MG63 (cell line): ENCODE data around the gene ERVV-1. TPM values are rescaled to one million over a fixed set of nuclear protein-coding genes. Genes with fewer than 3 reads are reported as not detected.

Experiments used
- total RNA-seq: library from RNA; depleted of rRNA; stranded (reverse); fragments of >200 nt; shearing (Covaris generic); gene quantifications from 2 replicates; pipeline ENCODE4 v1.2.3, GENCODE V29; 2014; ENCODE audit warnings: low replicate concordance; rRNA removed

Gene ERVV-1
- total RNA-seq, 1 experiment from 2014 or later: not detected

Other genes with a start within 250 kb of the ERVV-1 start
- 1.9 and 2.8 TPM in 2 replicates for gene ZNF600, start 227.1 kb upstream of the ERVV-1 start, total RNA-seq
- gene ZNF28, start 192.3 kb upstream of the ERVV-1 start, total RNA-seq: 7.8 and 14.1 TPM in 2 replicates
- gene ZNF468, start 156.3 kb upstream of the ERVV-1 start, total RNA-seq: 8.2 and 18.3 TPM in 2 replicates
- 1.6 TPM in 1 of 2 replicates, not detected in the other for gene ZNF320, start 116.3 kb upstream of the ERVV-1 start, total RNA-seq
- gene ZNF888, start 90.5 kb upstream of the ERVV-1 start, total RNA-seq: 1.5 and 2.3 TPM in 2 replicates
- 0.63 and 3.3 TPM in 2 replicates for gene ZNF816, start 51.0 kb upstream of the ERVV-1 start, total RNA-seq
- gene ERVV-2, start 30.8 kb downstream of the ERVV-1 start, total RNA-seq: not detected in 2 replicates
- 6.4 and 9.8 TPM in 2 replicates for gene ZNF160, start 89.5 kb downstream of the ERVV-1 start, total RNA-seq
- not detected in 2 replicates for gene ZNF415, start 119.0 kb downstream of the ERVV-1 start, total RNA-seq
- gene ZNF347, start 145.1 kb downstream of the ERVV-1 start, total RNA-seq: 0.69 and 1.5 TPM in 2 replicates
- gene ZNF665, start 179.4 kb downstream of the ERVV-1 start, total RNA-seq: not detected in 2 replicates
- gene ZNF677, start 241.0 kb downstream of the ERVV-1 start, total RNA-seq: 0.59 and 4.7 TPM in 2 replicates
- gene VN1R2, start 244.4 kb downstream of the ERVV-1 start, total RNA-seq: not detected in 2 replicates